ENCODE data around the gene AVPR2. TPM values are rescaled to one million over a fixed set of nuclear protein-coding genes. Genes with fewer than 3 reads are reported as not detected.

The AVPR2 gene
- total RNA-seq, 1 experiment from 2014 or later, result 10.6 TPM

DNA sequence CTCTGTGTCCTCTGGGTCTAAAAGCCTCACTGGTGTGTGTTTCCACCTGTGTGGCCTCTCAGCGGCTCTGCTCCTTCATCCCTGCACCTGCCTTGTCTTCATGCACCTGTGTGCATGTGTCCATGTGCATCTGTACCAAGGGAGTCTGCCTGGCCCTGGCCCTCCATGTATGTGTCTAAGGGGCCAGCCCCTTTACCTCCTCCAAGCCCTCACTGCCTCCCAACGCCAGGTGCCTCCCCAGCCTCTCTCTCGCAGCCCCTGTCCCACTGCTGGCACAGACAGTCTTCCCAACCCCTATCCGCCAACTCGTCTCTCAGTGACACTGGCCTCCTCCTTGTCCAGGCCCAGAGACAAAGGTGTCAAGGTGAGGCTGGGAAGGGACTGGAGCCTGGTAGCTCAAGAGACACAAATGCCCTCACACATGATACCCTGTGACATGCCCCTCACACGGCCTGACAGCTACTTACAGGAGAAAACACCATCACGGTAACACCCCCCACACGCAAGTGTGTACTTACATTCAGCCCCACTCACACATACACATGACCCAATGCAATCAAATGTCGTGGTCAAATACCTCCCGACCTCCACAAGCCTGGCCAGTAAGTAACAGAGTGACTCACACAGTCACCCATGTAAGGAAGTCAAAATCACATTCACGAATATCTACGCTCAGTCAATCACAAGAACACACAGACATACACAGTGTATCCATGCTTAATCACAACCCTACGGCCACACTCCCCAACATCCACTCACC, 29.9 kb upstream of the AVPR2 start:
- BruUV-seq (replicated peaks), result TSS peak; percentile 5
- ATAC-seq, result no peak
- Histone ChIP-seq H3K4me1 (ENCODE audit: control insufficient read depth, insufficient read depth, low read length) (peaks cover 34% of the 10 kb centered on the region), H3K4me3 (ENCODE audit: low read depth in 2 of 2, low read length in 2 of 2) (no peak overlapping the region), H3K36me3 (ENCODE audit: control insufficient read depth, insufficient read depth, low read length) (no peaks in the 10 kb centered on the region; the same call in 1 of the 2 replicates), H3K27ac (ENCODE audit: low read length) (no peak overlapping the region), H3K27me3 (ENCODE audit: control insufficient read depth, insufficient read depth, low read length) (no peaks in the 10 kb centered on the region), H3K9me3 (ENCODE audit: control insufficient read depth, insufficient read depth, low read depth, low read length) (no peaks in the 10 kb centered on the region)
- ChIA-PET CTCF (no interaction called here), POLR2A (no interaction called here)
- in situ Hi-C loops (cut with HindIII; ENCODE audit: low pct_unique_long_range_greater_than_20kb, low sequenced_read_pairs) (no loop called here), intact Hi-C loops (cut with micrococcal nuclease; ENCODE audit: unreplicated experiment) (no loop called here)
- TF ChIP-seq TCF7L2 (IDR thresholded peaks at IDR 0.05; ENCODE audit: low read depth, low read length) (no peak), POLR2AphosphoS5 (IDR thresholded peaks at IDR 0.05; ENCODE audit: low read depth, low read length) (no peak)
- TF ChIP-seq, protein P1, sequence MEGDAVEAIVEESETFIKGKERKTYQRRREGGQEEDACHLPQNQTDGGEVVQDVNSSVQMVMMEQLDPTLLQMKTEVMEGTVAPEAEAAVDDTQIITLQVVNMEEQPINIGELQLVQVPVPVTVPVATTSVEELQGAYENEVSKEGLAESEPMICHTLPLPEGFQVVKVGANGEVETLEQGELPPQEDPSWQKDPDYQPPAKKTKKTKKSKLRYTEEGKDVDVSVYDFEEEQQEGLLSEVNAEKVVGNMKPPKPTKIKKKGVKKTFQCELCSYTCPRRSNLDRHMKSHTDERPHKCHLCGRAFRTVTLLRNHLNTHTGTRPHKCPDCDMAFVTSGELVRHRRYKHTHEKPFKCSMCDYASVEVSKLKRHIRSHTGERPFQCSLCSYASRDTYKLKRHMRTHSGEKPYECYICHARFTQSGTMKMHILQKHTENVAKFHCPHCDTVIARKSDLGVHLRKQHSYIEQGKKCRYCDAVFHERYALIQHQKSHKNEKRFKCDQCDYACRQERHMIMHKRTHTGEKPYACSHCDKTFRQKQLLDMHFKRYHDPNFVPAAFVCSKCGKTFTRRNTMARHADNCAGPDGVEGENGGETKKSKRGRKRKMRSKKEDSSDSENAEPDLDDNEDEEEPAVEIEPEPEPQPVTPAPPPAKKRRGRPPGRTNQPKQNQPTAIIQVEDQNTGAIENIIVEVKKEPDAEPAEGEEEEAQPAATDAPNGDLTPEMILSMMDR (IDR thresholded peaks at IDR 0.05), result no peak
- TF ChIP-seq, protein P2, sequence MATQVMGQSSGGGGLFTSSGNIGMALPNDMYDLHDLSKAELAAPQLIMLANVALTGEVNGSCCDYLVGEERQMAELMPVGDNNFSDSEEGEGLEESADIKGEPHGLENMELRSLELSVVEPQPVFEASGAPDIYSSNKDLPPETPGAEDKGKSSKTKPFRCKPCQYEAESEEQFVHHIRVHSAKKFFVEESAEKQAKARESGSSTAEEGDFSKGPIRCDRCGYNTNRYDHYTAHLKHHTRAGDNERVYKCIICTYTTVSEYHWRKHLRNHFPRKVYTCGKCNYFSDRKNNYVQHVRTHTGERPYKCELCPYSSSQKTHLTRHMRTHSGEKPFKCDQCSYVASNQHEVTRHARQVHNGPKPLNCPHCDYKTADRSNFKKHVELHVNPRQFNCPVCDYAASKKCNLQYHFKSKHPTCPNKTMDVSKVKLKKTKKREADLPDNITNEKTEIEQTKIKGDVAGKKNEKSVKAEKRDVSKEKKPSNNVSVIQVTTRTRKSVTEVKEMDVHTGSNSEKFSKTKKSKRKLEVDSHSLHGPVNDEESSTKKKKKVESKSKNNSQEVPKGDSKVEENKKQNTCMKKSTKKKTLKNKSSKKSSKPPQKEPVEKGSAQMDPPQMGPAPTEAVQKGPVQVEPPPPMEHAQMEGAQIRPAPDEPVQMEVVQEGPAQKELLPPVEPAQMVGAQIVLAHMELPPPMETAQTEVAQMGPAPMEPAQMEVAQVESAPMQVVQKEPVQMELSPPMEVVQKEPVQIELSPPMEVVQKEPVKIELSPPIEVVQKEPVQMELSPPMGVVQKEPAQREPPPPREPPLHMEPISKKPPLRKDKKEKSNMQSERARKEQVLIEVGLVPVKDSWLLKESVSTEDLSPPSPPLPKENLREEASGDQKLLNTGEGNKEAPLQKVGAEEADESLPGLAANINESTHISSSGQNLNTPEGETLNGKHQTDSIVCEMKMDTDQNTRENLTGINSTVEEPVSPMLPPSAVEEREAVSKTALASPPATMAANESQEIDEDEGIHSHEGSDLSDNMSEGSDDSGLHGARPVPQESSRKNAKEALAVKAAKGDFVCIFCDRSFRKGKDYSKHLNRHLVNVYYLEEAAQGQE (IDR thresholded peaks at IDR 0.05; ENCODE audit: insufficient read depth in 1 of 2, low read depth in 2 of 2, low read length in 1 of 2), result peak in 1 of 2 experiments; percentile 12; a peak in 1 of 4 replicates
- no peak for DNase-seq (ENCODE audit: low read depth, low spot score)

DNA sequence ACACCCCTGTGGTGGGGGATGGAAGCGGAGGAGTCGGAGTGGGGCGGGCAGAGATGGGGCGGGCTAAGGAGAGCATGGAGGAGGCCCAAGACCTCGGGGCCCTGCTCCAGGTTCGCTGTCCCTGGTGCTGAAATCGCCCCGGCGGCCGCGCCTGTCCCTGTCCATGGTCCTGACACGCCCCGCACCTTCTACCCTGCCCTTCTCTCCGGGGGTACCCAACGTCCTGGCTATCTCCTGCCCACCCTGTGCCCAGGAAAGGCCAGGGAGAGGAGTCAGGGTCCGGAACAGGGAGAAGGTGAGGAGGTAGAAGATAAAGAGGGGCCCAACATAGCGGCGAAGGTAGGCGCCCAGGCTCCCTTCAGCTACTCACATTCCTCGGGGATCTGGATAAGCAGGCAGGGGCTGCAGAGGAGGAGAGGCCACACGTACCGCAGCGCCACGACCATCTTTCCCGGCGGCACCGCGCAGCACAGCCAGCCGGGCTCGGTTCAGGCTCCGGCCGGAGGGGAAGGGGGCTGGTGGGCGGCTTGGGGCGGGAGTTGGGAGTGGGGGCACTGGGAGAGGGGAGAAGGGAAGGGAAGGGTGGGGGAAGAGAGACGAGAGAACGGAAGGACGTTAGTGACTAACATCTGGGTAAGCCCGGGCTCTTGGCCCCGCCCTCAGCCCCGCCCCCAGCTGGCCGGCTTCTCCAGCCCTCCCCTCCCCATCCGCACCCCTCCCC, 28.9 kb upstream of the AVPR2 start:
- BruUV-seq (replicated peaks), result no TSS peak
- no peaks in the 10 kb centered on the region; the same call in 1 of the 2 replicates for H3K36me3 ChIP-seq (ENCODE audit: control insufficient read depth, insufficient read depth, low read length)
- intact Hi-C loops (cut with micrococcal nuclease; ENCODE audit: unreplicated experiment) (no loop called here), in situ Hi-C loops (cut with HindIII; ENCODE audit: low pct_unique_long_range_greater_than_20kb, low sequenced_read_pairs) (no loop called here)
- H3K4me1 ChIP-seq (ENCODE audit: control insufficient read depth, insufficient read depth, low read length), result peaks cover 42% of the 10 kb centered on the region
- ChIA-PET CTCF (interaction anchor here (0.6 kb wide), 1 partner anchor 35 kb away, joined by 5 read pairs; no protein-coding TSS in a partner anchor), POLR2A (interaction anchor here (0.5 to 0.7 kb wide), 2 partner anchors 15 kb away, joined by 4 to 6 read pairs; no protein-coding TSS in a partner anchor)
- TF ChIP-seq POLR2AphosphoS5 (IDR thresholded peaks at IDR 0.05; ENCODE audit: low read depth, low read length) (peak; percentile 37; the same call in 1 of the 2 replicates), SIN3A (IDR thresholded peaks at IDR 0.05; ENCODE audit: borderline replicate concordance, insufficient read depth, low read depth, low read length) (peak; percentile 99)
- TF ChIP-seq, protein P2 (IDR thresholded peaks at IDR 0.05; ENCODE audit: insufficient read depth in 1 of 2, low read depth in 2 of 2, low read length in 1 of 2), result peak in 1 of 2 experiments; percentile 100; a peak in 2 of 4 replicates
- TF ChIP-seq, protein P1 (IDR thresholded peaks at IDR 0.05), result no peak
- no peaks in the 10 kb centered on the region for H3K9me3 ChIP-seq (ENCODE audit: control insufficient read depth, insufficient read depth, low read depth, low read length)
- DNase-seq (ENCODE audit: low read depth, low spot score), result no peak
- ATAC-seq, result peak; percentile 4; the same call in 1 of the 2 replicates
- no peak overlapping the region for H3K4me3 ChIP-seq (ENCODE audit: low read depth in 2 of 2, low read length in 2 of 2)
- H3K27ac ChIP-seq (ENCODE audit: low read length), result no peak overlapping the region
- no peaks in the 10 kb centered on the region for H3K27me3 ChIP-seq (ENCODE audit: control insufficient read depth, insufficient read depth, low read length)
